ENCODE data around the gene USP24. TPM values are rescaled to one million over a fixed set of nuclear protein-coding genes. Genes with fewer than 3 reads are reported as not detected.

The USP24 gene
- polyA plus RNA-seq, 1 donor from 2014 or later: 29.5 TPM

- no peak for TF ChIP-seq EZH2 (IDR thresholded peaks at IDR 0.05; ENCODE audit: borderline replicate concordance, insufficient read depth, low read length, poor library complexity, severe bottlenecking)
- no peak for TF ChIP-seq EP300 (conservative IDR thresholded peaks at IDR 0.05; ENCODE audit: poor library complexity, severe bottlenecking)
- no peak for TF ChIP-seq RAD21 (conservative IDR thresholded peaks at IDR 0.05)
- TF ChIP-seq MXI1 (conservative IDR thresholded peaks at IDR 0.05; ENCODE audit: poor library complexity, severe bottlenecking): no peak
- Histone ChIP-seq H3F3A (ENCODE audit: insufficient read depth, low read length, poor library complexity, severe bottlenecking) (no peaks in the 10 kb centered on the region), H4K20me1 (ENCODE audit: insufficient read depth) (no peaks in the 10 kb centered on the region), H3K9ac (ENCODE audit: low read length) (no peak overlapping the region), H3K4me3 (ENCODE audit: low read length) (no peak overlapping the region), H3K9me2 (ENCODE audit: insufficient read depth, low read length) (no peaks in the 10 kb centered on the region), H3K79me2 (replicated peaks; ENCODE audit: insufficient read depth, low read length) (no peaks in the 10 kb centered on the region), H2AFZ (ENCODE audit: low read depth, low read length) (no peak overlapping the region), H3K27me3 (ENCODE audit: insufficient read depth, low read depth, low read length) (no peaks in the 10 kb centered on the region), H3K27ac (ENCODE audit: low read length) (no peak overlapping the region), H3K4me2 (ENCODE audit: low read length) (no peak overlapping the region), H3K9me3 (ENCODE audit: low read length) (no peaks in the 10 kb centered on the region), H3K36me3 (ENCODE audit: insufficient read depth, low read length) (no peaks in the 10 kb centered on the region)
These were observed 165.3 kb downstream of the USP24 start for GRCh38 chr1:55049914-55050278.

GRCh38 chr1:55049271-55049913 lies 165.8 kb downstream of the USP24 start:
- no peak overlapping the region for H3K27ac ChIP-seq (ENCODE audit: low read length)
- H4K20me1 ChIP-seq (ENCODE audit: insufficient read depth): no peaks in the 10 kb centered on the region
- H3K27me3 ChIP-seq (ENCODE audit: insufficient read depth, low read depth, low read length): no peaks in the 10 kb centered on the region
- TF ChIP-seq SMC3 (conservative IDR thresholded peaks at IDR 0.05; ENCODE audit: poor library complexity) (no peak), EP300 (conservative IDR thresholded peaks at IDR 0.05; ENCODE audit: poor library complexity, severe bottlenecking) (no peak), CTCF (IDR thresholded peaks at IDR 0.05; ENCODE audit: poor library complexity, severe bottlenecking) (no peak), EZH2 (IDR thresholded peaks at IDR 0.05; ENCODE audit: borderline replicate concordance, insufficient read depth, low read length, poor library complexity, severe bottlenecking) (no peak)
- H3K4me3 ChIP-seq (ENCODE audit: low read length): no peak overlapping the region
- no peaks in the 10 kb centered on the region for H3K9me3 ChIP-seq (ENCODE audit: low read length)
- no peak overlapping the region for H3K4me2 ChIP-seq (ENCODE audit: low read length)
- H3K79me2 ChIP-seq (replicated peaks; ENCODE audit: insufficient read depth, low read length): no peaks in the 10 kb centered on the region
- H3K9me2 ChIP-seq (ENCODE audit: insufficient read depth, low read length): no peaks in the 10 kb centered on the region
- H2AFZ ChIP-seq (ENCODE audit: low read depth, low read length): no peak overlapping the region
- H3K9ac ChIP-seq (ENCODE audit: low read length): no peak overlapping the region
- no peaks in the 10 kb centered on the region for H3K36me3 ChIP-seq (ENCODE audit: insufficient read depth, low read length)
- H3F3A ChIP-seq (ENCODE audit: insufficient read depth, low read length, poor library complexity, severe bottlenecking): no peaks in the 10 kb centered on the region

DNA sequence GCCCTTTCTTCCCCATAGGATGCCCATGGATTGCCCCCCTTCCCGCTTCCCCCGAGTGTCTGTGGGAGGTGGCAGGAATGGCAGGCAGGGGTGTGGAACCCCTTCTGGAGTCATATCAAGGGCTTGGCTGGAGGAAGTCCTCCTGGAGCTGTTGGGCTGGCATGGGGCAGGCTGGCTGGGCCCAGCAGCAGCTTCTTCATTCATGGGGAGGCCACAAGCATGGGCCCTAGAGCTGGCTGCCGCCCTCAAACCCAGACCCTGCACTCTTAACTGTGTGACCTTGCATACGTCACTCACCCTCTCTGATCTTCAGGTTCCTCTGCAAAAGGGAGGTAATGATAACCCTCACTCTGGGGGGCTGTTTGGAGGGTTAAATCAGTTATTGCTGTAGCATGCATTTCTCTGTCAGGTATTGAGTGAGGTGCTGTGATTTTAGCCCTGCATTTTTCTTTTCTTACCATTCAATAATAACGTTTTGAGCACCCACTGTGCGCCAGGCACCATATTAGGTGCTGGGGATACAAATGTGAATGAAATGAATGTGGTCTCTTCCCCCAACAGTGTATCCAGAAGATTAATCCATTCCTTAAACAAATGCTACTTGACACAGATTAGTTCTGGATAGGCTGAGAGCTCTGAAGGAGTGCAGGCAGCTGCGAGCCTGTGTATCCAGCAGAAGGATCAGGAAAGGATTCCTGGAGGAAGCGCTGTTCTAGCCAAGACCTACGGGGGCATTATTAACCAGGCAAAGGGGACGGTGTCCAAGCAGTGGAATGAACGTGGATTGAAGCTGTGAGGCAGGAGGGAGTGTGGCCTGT lies 166.5 kb downstream of the USP24 start:
- no peaks in the 10 kb centered on the region for H3K79me2 ChIP-seq (replicated peaks; ENCODE audit: insufficient read depth, low read length)
- H3K9me2 ChIP-seq (ENCODE audit: insufficient read depth, low read length): no peaks in the 10 kb centered on the region
- no peaks in the 10 kb centered on the region for H3K27me3 ChIP-seq (ENCODE audit: insufficient read depth, low read depth, low read length)
- H4K20me1 ChIP-seq (ENCODE audit: insufficient read depth): no peaks in the 10 kb centered on the region
- no peak overlapping the region for H3K4me2 ChIP-seq (ENCODE audit: low read length)
- H3K4me3 ChIP-seq (ENCODE audit: low read length): no peak overlapping the region
- H3K36me3 ChIP-seq (ENCODE audit: insufficient read depth, low read length): no peaks in the 10 kb centered on the region
- no peak overlapping the region for H3K9ac ChIP-seq (ENCODE audit: low read length)
- H3F3A ChIP-seq (ENCODE audit: insufficient read depth, low read length, poor library complexity, severe bottlenecking): no peaks in the 10 kb centered on the region
- H3K27ac ChIP-seq (ENCODE audit: low read length): no peak overlapping the region
- H2AFZ ChIP-seq (ENCODE audit: low read depth, low read length): no peak overlapping the region
- H3K9me3 ChIP-seq (ENCODE audit: low read length): no peaks in the 10 kb centered on the region
- TF ChIP-seq EP300 (conservative IDR thresholded peaks at IDR 0.05; ENCODE audit: poor library complexity, severe bottlenecking) (no peak), MXI1 (conservative IDR thresholded peaks at IDR 0.05; ENCODE audit: poor library complexity, severe bottlenecking) (no peak), POLR2AphosphoS5 (IDR thresholded peaks at IDR 0.05) (no peak), SMC3 (conservative IDR thresholded peaks at IDR 0.05; ENCODE audit: poor library complexity) (no peak), CTCF (IDR thresholded peaks at IDR 0.05; ENCODE audit: poor library complexity, severe bottlenecking) (no peak), RAD21 (conservative IDR thresholded peaks at IDR 0.05) (no peak), TAF1 (IDR thresholded peaks at IDR 0.05; ENCODE audit: low read depth) (no peak), EZH2 (IDR thresholded peaks at IDR 0.05; ENCODE audit: borderline replicate concordance, insufficient read depth, low read length, poor library complexity, severe bottlenecking) (no peak)
- TF ChIP-seq, protein P1, sequence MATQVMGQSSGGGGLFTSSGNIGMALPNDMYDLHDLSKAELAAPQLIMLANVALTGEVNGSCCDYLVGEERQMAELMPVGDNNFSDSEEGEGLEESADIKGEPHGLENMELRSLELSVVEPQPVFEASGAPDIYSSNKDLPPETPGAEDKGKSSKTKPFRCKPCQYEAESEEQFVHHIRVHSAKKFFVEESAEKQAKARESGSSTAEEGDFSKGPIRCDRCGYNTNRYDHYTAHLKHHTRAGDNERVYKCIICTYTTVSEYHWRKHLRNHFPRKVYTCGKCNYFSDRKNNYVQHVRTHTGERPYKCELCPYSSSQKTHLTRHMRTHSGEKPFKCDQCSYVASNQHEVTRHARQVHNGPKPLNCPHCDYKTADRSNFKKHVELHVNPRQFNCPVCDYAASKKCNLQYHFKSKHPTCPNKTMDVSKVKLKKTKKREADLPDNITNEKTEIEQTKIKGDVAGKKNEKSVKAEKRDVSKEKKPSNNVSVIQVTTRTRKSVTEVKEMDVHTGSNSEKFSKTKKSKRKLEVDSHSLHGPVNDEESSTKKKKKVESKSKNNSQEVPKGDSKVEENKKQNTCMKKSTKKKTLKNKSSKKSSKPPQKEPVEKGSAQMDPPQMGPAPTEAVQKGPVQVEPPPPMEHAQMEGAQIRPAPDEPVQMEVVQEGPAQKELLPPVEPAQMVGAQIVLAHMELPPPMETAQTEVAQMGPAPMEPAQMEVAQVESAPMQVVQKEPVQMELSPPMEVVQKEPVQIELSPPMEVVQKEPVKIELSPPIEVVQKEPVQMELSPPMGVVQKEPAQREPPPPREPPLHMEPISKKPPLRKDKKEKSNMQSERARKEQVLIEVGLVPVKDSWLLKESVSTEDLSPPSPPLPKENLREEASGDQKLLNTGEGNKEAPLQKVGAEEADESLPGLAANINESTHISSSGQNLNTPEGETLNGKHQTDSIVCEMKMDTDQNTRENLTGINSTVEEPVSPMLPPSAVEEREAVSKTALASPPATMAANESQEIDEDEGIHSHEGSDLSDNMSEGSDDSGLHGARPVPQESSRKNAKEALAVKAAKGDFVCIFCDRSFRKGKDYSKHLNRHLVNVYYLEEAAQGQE (IDR thresholded peaks at IDR 0.05; ENCODE audit: borderline replicate concordance): no peak

Measured in neural cell (in vitro differentiated cells).